Erythroblast (primary cell): Measurements from ENCODE around the gene MEAF6.
"Not testable (repeated sequence)": the region's sequence is repeated elsewhere in the genome, so short reads cannot be mapped to it uniquely, and the experiment has no call there.

Source experiments
- DNase-seq, 2 experiments: peaks; one replicate each; lab custom pipeline; 2025; lab: John Stamatoyannopoulos, UW
- GATA1 ChIP-seq: IDR thresholded peaks from 2 replicates; pipeline ENCODE4 v1.6.1; 2011; ENCODE audit warnings: low read depth, mild to moderate bottlenecking, control low read depth, low read length, moderate library complexity
- POLR2A ChIP-seq: IDR thresholded peaks from 2 replicates; pipeline ENCODE4 v1.6.1; 2011; ENCODE audit warnings: mild to moderate bottlenecking, low read length

MEAF6 gene

DNA sequence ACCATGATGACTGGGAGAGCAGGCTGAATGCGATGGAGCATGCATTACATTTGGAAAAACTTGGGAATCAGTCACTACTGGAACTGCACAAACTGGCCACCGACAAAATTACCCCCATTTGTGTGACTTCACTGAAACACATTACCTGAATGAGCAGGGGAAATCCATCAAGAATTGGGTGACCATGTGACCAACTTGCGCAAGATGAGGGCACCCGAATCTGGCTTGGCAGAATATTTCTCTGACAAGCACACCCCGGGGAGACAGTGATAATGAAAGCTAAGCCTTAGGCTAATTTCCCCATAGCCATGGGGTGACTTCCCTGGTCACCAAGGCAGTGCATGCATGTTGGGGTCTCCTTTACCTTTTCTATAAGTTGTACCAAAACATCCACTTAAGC is 30.5 kb upstream of the MEAF6 start:
- DNase-seq: no peak
- TF ChIP-seq POLR2A: no peak
- TF ChIP-seq GATA1: no peak

DNA sequence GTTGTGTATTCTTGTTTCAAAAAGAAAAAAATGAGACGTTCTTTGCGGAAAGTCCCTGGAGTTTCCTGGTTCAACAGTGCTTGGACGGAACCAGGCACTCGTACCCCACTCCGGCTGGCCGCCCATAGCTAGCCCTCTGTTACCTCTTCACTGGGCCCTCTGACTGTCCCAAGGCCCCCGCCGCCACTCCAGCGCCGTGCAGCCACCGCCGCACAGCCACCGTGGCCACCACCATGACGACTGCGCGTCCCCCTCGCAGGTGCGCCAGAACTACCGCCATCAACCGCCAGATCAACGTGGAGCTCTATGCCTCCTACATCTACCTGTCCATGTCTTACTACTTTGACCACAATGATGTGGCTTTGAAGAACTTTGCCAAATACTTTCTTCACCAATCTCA is 30.0 kb upstream of the MEAF6 start:
- TF ChIP-seq POLR2A: no peak
- TF ChIP-seq GATA1: no peak

DNA sequence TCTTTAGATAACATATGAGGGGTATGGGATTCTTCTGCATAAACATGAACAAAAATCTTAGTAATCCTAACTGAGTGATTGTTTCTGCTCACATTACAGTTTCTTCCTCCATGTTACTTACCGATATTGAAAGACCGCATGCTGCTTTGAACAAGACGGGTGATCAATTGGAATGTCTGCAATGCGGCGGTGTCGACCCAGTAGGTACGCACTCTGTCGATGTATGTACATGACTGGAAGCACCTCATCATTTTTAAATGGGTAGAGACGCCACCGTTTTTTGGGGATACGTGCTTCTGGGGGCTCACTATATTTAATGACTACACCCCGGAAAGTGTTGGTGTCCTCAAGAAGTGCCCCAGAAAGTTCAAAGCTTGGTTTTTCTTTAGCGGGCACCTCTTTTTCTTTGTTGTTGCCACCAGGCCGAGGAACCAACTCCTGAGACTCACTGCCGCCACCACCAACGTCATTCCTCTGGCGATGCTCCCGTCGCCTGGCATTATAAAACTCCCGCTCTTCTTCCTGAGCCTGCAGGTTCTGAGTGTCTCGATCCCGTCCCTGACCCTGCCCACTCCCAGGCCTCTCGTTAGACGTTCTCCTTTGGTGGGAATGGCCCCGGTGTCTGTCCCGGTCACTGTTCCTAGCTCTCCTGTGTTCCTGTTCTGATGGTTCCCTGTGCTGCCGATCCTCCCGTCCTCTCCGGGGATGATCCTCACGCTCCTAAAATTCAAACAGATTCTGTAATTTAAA is 25.6 kb upstream of the MEAF6 start:
- no peak for DNase-seq
- TF ChIP-seq GATA1 (no peak), POLR2A (no peak)

More for the DNA sequence above, 30.0 kb upstream of the MEAF6 start:
- DNase-seq: no peak

DNA sequence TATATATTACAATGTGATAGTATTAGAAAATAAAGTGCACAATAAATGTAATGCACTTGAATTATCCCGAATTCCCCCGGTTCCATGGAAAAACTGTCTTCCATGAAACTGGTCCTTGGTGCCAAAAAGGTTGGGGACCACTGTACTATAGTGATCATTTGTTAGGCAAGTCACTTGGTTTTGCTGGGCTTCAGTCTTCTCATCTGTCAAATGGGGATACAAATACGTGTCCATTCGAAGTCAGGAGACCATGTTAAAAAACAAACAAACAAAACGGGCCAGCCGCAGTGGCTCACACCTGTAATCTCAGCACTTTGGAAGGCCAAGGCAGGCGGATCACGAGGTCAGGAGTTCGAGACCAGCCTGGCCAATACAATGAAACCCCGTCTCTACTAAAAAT is 24.6 kb upstream of the MEAF6 start:
- DNase-seq: not testable (repeated sequence)

DNA sequence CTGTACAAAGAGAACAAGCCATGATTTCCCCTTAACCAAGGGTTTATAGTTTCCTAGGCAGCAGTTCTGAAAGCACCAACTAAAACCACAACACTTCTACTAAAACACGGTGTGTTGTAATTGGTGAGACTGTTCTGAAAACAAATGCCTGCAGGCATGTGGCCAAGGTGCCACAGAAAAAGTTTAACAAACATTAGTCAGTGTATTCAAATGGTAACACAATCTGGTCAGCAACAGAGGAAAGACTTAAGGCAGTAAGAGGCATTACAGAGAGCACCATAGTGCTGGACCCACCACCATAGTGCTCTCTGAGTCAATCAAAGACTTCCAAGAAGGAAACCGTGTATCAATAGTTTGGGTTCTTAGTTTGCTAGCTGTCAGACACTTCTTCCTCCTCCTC is 22.8 kb upstream of the MEAF6 start:
- no peak for DNase-seq
- TF ChIP-seq GATA1: no peak
- TF ChIP-seq POLR2A: no peak

DNA sequence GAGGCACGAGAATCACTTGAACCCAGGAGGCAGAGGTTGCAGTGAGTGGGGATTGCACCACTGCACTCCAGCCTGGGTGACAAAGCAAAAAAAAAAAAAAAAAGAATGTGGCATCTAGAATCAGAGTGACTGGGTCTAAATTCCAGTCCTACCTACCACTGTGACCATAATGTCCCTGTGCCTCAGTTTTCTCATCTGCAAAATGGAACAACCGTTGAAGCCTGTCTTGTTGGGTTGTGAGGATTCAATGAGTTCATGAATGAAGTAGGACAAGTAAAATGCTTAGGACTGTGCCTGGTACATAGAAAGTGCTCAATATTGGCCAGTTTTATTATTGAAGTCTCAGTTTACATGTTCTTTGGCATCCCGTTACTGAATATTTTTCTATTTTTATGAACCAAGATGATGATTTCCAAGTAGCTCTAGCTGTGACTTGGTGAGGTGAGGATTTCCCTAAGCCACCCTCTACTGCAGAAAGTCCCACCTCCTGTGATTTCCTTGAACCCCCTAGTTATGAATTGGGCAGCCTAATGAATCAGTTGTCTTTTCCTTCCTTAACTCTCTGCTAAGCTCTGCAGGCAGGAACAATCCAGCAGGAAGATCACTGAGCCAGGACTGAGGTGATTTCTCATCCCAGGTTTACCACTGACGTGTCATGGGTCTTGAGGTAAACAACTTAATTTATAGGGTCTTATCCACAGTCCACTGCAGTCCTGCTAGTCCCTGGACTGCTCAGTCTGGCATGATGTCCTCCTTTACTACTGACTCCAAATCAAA is 18.9 kb upstream of the MEAF6 start:
- no peak for DNase-seq
- TF ChIP-seq GATA1 (no peak), POLR2A (no peak)

DNA sequence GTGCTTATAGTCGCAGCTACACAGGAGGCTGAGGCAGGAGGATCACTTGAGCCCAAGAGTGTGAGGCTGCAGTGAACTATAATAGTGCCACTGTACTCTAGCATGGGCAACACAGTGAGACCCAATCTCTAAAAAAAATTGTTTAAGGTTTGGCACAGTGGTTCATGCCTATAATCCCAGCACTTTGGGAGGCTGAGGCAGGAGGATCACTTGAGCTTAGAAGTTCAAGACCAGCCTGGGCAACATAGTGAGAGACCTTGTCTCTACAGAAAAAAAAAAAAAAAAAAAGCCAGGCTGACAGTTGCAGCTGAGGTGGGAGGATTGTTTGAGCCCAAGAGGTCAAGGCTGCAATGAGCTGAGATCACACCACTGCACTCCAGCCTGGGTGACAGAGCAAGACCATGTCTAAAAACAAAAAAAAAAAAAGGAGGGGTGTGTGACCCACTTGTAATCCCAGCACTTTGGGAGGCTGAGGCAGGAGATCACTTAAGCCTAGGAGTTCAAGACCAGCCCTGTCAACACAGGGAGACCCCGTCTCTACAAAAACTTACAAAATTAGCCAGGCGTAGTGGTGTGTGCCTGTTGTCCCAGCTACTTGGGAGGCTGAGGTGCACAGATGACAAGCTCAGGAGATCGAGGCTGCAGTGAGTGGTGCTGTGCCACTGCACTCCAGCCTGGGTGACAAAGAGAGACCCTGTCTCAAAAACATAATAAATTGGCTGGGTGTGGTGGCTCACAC is 18.0 kb upstream of the MEAF6 start:
- DNase-seq: not testable (repeated sequence)

DNA sequence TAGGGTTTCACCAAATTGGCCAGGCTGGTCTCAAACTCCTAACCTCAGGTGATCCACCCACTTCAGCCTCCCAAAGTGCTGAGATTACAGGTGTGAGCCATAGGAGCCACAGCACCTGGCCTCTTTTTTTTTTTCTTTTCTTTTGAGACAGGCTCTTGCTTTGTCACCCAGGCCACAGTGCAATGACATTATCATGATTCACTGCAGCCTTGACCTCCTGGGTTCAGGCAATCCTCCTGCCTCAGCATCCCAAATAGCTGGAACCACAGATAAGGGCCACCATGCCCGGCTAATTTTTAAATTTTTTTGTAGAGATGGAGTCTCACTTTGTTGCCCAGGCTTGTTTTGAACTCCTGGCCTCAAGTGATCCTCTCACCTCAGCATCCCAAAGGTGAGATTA is 15.3 kb upstream of the MEAF6 start:
- DNase-seq: not testable (repeated sequence)

DNA sequence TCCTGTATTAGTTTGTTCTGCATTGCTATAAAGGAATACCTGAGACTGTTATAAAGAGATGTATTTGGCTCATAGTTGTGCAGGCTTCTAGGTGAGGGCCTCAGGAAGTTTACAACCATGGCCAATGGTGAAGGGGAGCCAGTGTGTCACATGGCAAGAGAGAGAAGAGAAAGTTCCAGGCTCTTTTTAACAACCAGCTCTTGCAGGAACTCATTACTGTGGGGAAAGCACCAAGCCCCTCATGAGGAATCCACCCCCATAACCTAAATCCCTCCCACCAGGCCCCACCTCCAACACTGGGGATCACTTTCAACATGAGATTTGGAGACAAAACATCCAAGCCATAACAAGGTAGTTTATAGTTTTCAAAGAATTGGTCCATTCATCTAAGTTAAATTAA is 5.0 kb upstream of the MEAF6 start:
- TF ChIP-seq POLR2A (no peak), GATA1 (no peak)
- DNase-seq: no peak

DNA sequence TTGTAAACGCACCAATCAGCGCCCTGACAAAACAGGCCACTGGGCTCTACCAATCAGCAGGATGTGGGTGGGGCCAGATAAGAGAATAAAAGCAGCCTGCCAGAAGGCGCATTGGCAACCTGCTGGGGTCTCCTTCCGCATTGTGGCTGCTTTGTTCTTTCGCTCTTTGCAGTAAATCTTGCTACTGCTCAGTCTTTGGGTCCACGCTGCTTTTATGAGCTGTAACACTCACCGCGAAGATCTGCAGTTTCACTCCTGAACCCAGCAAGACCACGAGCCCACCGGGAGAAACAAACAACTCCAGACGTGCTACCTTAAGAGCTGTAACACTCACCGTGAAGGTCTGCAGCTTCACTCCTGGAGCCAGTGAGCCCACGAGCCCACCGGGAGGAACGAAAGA is 4.4 kb upstream of the MEAF6 start:
- DNase-seq: not testable (repeated sequence)

DNA sequence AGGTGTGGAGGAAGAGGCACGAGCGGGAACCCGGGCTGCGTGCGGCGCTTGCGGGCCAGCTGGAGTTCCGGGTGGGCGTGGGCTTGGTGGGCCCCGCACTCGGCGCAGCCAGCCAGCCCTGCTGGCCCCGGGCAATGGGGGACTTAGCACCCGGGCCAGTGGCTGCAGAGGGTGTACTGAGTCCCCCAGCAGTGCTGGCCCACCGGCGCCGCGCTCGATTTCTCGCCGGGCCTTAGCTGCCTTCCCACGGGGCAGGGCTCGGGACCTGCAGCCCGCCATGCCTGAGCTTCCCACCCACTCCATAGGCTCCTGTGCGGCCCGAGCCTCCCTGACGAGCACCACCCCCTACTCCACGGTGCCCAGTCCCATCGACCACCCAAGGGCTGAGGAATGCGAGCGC is 3.7 kb upstream of the MEAF6 start:
- DNase-seq: not testable (repeated sequence)

DNA sequence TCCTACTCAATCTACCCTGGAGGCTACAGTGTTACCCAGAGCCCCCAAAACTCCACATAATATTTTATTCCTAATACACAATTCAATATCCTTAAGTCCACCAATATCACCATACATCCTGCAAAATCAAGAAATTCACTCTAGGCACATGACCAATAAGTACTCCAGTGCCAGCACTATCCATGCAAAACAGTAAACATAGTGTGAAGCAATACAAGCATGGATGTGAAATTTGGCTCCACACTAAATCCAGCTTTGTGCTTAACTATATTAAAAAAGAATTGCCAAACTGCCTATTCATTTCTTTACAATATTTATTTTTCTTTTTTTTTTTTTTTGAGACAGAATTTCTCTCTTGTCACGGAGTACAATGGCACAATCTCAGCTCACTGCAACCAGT is 3.0 kb upstream of the MEAF6 start:
- no peak for DNase-seq
- no peak for TF ChIP-seq GATA1
- no peak for TF ChIP-seq POLR2A

DNA sequence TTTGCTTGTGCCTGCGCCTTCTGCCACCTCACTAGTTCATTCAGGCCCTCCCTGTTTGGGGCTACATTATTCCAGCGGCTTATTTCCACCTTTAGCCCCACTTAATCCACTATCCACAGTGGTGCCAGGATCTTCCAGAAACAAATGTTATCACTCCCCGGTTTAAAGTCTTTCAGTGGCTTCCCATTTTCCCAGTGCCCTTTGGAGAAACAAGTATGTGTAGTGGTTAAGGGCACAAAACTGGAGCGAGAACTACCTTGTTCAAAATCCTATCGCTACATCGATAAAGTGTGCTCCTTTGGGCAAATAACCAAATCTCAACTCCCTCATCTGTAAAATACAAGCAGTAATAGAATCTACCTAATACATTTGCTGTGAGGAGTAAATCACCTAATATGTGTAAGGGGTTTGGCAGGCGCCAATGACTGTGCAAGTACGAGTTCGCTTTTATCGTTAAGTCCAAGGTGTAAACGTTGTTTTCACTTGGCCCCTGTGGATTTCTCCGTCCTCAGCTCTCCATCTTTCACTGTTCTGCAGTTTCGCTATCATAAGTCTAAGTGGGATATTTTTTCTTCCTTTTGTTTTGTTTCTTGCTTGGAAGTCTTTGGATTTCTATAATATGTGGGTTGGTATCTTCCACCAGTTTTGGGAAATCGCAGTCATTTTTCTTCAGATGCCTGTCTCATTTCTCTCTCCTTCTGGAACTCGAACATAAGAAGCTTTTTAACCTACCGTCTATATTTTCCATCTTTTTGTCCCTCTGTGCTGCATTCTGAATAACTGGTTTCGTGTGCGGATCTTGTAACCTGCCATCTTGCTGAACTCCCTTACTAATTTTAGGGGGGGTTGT is 844 bp upstream of the MEAF6 start:
- no peak for DNase-seq
- no peak for TF ChIP-seq POLR2A
- TF ChIP-seq GATA1: no peak
